Motor neuron (in vitro differentiated cells): ENCODE measurements around the gene GBF1. TPM values are rescaled to one million over a fixed set of nuclear protein-coding genes. Genes with fewer than 3 reads are reported as not detected.
A peak's percentile ranks its signal among the peaks of the same experiment; 100 is the strongest.

Source experiments
- ATAC-seq, 8 experiments: fragments of 200-7000 bp; cut with Tn5 transposase; replicated peaks in 6 of 8; 2 replicates each; pipeline ENCODE4 v1.8.0; 2021; ENCODE audit warnings: mild to moderate bottlenecking in 8 of 8, moderate library complexity in 8 of 8
- H3K27ac ChIP-seq, 2 donors: fragments of 250-450 bp; sonication (Bioruptor Pico); 2 replicates each; pipeline ENCODE4 v1.9.0; 2021; ENCODE audit warnings: antibody characterized with exemption in 2 of 2, mild to moderate bottlenecking in 2 of 2, moderate library complexity in 1 of 2
- H3K4me1 ChIP-seq, 2 donors: fragments of 250-450 bp; sonication (Bioruptor Pico); replicated peaks in 1 of 2; 2 replicates each; pipeline ENCODE4 v1.6.1; 2021; ENCODE audit warnings: antibody characterized with exemption in 2 of 2, mild to moderate bottlenecking in 2 of 2, moderate library complexity in 1 of 2
- H3K4me3 ChIP-seq, 5 donors: fragments of 250-450 bp; sonication (Bioruptor Pico); 2 replicates each; pipeline ENCODE4 v1.9.0; 2021; ENCODE audit warnings: antibody characterized with exemption in 5 of 5, mild to moderate bottlenecking in 5 of 5, moderate library complexity in 4 of 5
- WGBS, 10 experiments: fragments of 450-650 bp; shearing (Covaris generic); methylation state at CpG; one replicate each; pipeline ENCODE4 v1.0.0; 2022; 5-methylcytosine and 5-hydroxymethylcytosine counted together
- in situ Hi-C, 9 experiments: fragments of 400-800 bp; cut with MboI; loops; one replicate each; pipeline ENCODE4 v1.15.0; 2021; ENCODE audit warnings: low sequenced_read_pairs in 9 of 9, low pct_unique_long_range_greater_than_20kb in 2 of 9; ENCODE audit not compliant: unreplicated experiment in 9 of 9
- total RNA-seq, 8 experiments: library from RNA; unstranded; fragments of 300-600 nt; gene quantifications; 2 replicates each; pipeline versions ENCODE4 v1.2.3 to v1.2.4, GENCODE V29; 2022

Gene GBF1
- total RNA-seq, 8 experiments from 2014 or later: 28.4 to 47.8 (median 39.1) TPM

GRCh38 chr10:102404361-102405107, 159.2 kb downstream of the GBF1 start:
- ATAC-seq: no peak
- WGBS, 10 experiments: 87 to 100% (median 100%) methylated on average over 1 to 6 of the region's 17 CpGs; no CpG with 5 or more reads in 5 of the 10 experiments
- no peak overlapping the region for H3K27ac ChIP-seq
- peaks cover 15 to 16% of the 10 kb centered on the region in 2 donors for H3K4me1 ChIP-seq
- in situ Hi-C loops: no loop called here
- no peak overlapping the region for H3K4me3 ChIP-seq

- peaks cover 15 to 16% of the 10 kb centered on the region in 2 donors for H3K4me1 ChIP-seq
- no peak overlapping the region for H3K27ac ChIP-seq
- 100% methylated on average over 2 of the region's 19 CpGs; no CpG with 5 or more reads in 9 of the 10 experiments for WGBS, 10 experiments
- ATAC-seq: no peak
- no peak overlapping the region for H3K4me3 ChIP-seq
- in situ Hi-C loops: no loop called here
These were observed 159.8 kb downstream of the GBF1 start for GRCh38 chr10:102405108-102405571.

- Histone ChIP-seq H3K4me3 (no peak overlapping the region), H3K27ac (no peak overlapping the region), H3K4me1 (peaks cover 20% of the 10 kb centered on the region in 2 donors)
- WGBS, 10 experiments: 0 to 100% (median 57%) methylated on average over 1 to 3 of the region's 6 CpGs; no CpG with 5 or more reads in 6 of the 10 experiments
- in situ Hi-C loops: no loop called here
- no peak for ATAC-seq
These were observed 160.3 kb downstream of the GBF1 start for GRCh38 chr10:102405632-102406031.

DNA sequence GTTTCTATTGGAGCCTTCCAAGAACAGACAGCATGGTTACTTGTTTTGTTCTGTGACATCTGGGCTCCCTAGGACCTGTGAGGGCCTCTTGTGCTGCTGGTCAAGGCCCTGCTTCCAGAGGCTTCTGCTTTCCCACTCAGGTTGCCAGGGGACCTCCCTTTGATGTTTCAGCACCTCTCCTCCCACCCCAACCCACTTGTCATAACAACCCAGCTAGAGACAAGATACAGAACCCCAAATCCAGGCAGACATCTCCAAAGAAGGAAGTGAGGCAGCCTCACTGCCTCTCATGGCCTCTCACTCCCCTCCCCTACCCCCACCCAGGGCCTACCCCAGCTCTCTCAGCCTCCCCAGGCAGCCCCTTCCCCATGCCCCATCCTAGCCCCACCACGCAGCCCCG, 161.5 kb downstream of the GBF1 start:
- H3K4me1 ChIP-seq: peaks cover 32% of the 10 kb centered on the region in 2 donors
- WGBS, 10 experiments: no CpG with 5 or more reads among the region's 2 CpGs
- H3K27ac ChIP-seq: no peak overlapping the region
- in situ Hi-C loops: no loop called here
- no peak overlapping the region for H3K4me3 ChIP-seq
- no peak for ATAC-seq

- H3K27ac ChIP-seq: no peak overlapping the region
- in situ Hi-C loops: no loop called here
- peak overlapping the region in 2 of 5 donors; percentile 52 for H3K4me3 ChIP-seq
- peaks cover 40% of the 10 kb centered on the region in 2 donors for H3K4me1 ChIP-seq
- WGBS, 10 experiments: 10 to 96% (median 80%) methylated on average over 1 to 8 of the region's 13 CpGs; no CpG with 5 or more reads in 5 of the 10 experiments
- ATAC-seq: no peak
These were observed 162.2 kb downstream of the GBF1 start for GRCh38 chr10:102407425-102408130.

DNA sequence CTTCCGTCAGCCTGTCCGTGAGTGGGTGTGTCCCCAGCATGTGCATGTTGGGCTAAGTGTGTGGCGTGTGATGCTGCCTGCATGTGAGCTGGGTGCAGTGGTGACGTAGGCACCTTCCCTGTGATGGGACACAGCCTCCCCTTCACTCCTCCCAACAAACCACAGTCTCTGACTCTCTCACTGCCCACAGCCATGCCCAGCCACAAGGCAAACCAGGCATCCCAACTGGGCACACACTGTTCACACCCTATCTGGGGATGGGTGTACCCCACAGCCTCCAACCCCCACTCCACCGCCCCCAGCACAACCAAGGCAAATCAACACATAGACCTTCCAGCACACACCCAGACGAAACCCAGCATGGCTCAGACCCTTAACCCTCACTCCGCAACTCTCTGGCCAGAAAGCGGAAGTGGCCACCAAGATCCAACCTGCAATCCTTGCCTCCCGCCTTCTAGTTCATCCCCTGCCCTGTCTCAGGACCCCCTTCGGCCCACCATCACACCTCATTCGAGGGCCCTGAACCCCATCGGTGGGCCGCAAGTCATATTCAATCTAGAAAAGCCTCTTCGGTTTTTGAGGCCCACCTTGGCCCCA, 162.9 kb downstream of the GBF1 start:
- peak overlapping the region; percentile 38 to 52 (median 48) for H3K4me3 ChIP-seq
- in situ Hi-C loops: no loop called here
- H3K4me1 ChIP-seq: peaks cover 45 to 46% of the 10 kb centered on the region in 2 donors
- ATAC-seq: peak in 3 of 8 experiments; percentile 1 to 4 (median 3)
- H3K27ac ChIP-seq: peak overlapping the region in 1 of 2 donors; percentile 85
- 52 to 90% methylated on average over 2 to 3 of the region's 14 CpGs; no CpG with 5 or more reads in 8 of the 10 experiments for WGBS, 10 experiments

- in situ Hi-C loops: no loop called here
- Histone ChIP-seq H3K27ac (peak overlapping the region; percentile 72 to 85), H3K4me1 (peaks cover 52 to 54% of the 10 kb centered on the region in 2 donors), H3K4me3 (peak overlapping the region; percentile 38 to 52 (median 48))
- WGBS, 10 experiments: 0% methylated on average over 3 to 8 of the region's 103 CpGs; no CpG with 5 or more reads in 8 of the 10 experiments
- ATAC-seq: peak; percentile 49 to 80 (median 75)
These were observed 163.6 kb downstream of the GBF1 start for GRCh38 chr10:102408728-102409603.

- Histone ChIP-seq H3K4me3 (peak overlapping the region; percentile 38 to 52 (median 48)), H3K27ac (peak overlapping the region; percentile 72 to 85), H3K4me1 (peaks cover 57 to 60% of the 10 kb centered on the region in 2 donors)
- ATAC-seq: peak in 4 of 8 experiments; percentile 0 to 3 (median 0)
- in situ Hi-C loops: no loop called here
- WGBS, 10 experiments: 0 to 52% (median 31%) methylated on average over 2 to 9 of the region's 24 CpGs; no CpG with 5 or more reads in 4 of the 10 experiments
These were observed 164.5 kb downstream of the GBF1 start for GRCh38 chr10:102409604-102410428.

DNA sequence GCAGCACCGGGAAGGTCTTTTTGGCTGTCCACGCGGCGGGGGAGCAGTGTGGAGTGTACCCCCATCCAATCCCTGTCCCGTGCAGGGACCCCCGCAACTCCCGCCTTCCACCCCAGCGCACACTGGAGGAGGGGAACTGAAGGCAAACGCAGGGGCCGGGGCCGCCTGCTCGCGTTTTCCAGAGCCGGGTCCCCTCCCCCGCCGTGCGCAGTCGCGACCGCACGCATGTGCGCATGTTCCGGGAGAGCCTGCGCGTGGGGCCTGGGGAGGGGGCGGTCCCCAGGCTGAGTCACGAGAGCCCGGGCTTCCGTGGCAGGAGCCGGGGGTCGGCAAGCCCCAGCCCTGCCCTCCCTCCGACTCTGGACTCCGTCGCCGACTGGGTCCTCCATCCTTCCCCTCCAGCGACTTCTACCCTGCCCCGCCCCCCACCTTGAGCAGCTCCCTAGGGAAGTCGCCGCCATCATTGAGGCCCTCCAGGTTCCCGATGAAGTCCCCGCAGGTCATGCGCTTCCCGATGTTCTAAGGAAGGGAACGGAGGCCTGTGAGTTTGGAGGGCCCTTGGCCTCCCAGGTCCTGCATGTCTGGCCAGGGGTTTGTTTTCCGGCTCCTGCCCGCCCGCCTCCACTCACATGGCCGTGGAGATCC, 165.2 kb downstream of the GBF1 start:
- in situ Hi-C loops: no loop called here

GRCh38 chr10:102411341-102412255, 166.3 kb downstream of the GBF1 start:
- Histone ChIP-seq H3K27ac (peak overlapping the region; percentile 53 to 85), H3K4me1 (peaks cover 57 to 63% of the 10 kb centered on the region in 2 donors), H3K4me3 (no peak overlapping the region)
- in situ Hi-C loops: no loop called here
- 33 to 100% (median 57%) methylated on average over 1 to 3 of the region's 14 CpGs; no CpG with 5 or more reads in 4 of the 10 experiments for WGBS, 10 experiments
- ATAC-seq: no peak

More for the DNA sequence above, 165.2 kb downstream of the GBF1 start:
- peak overlapping the region; percentile 15 to 52 (median 48) for H3K4me3 ChIP-seq
- peak overlapping the region; percentile 72 to 85 for H3K27ac ChIP-seq
- ATAC-seq: peak; percentile 7 to 44 (median 30)
- 27 to 38% methylated on average over 3 to 7 of the region's 48 CpGs; no CpG with 5 or more reads in 8 of the 10 experiments for WGBS, 10 experiments
- H3K4me1 ChIP-seq: peaks cover 57 to 63% of the 10 kb centered on the region in 2 donors
